A673 (cell line): ENCODE data around the gene TMEM185B.

ENCODE experiments used
- EZH2 ChIP-seq: fragments of 200-600 bp; sonication (generic); IDR thresholded peaks from 2 replicates; pipeline ENCODE4 v1.6.1; 2017; ENCODE audit warnings: borderline replicate concordance, low read depth, mild to moderate bottlenecking, mixed read lengths, antibody characterized with exemption, low read length; ENCODE audit not compliant: poor library complexity, severe bottlenecking
- TF ChIP-seq, protein P1 (sequence below): fragments of 300-800, 200-600 bp; sonication (generic); conservative IDR thresholded peaks from 2 replicates; pipeline ENCODE4 v1.5.1; 2017; ENCODE audit warnings: low read depth, mild to moderate bottlenecking, antibody characterized with exemption, low read length, moderate library complexity, mixed read lengths

DNA sequence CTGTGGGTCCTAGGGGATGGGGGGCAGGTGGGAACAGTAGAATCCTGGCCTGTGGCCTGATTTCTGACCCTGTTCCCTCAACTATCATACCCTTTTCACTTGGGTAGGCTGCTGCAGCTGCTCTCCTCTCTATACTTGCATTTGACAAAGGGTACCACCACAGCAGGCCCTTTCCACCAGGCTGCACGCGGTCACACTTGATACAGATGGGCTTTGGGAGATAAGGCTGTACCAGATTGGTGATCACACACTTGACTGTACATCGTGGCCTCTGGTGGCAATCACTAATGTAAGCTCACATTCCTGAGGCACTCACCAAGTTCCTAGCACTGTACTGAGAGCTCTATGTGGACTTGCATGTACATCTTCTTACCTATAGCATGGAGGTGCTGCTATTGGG is 27.9 kb upstream of the TMEM185B start:
- TF ChIP-seq, protein P1, sequence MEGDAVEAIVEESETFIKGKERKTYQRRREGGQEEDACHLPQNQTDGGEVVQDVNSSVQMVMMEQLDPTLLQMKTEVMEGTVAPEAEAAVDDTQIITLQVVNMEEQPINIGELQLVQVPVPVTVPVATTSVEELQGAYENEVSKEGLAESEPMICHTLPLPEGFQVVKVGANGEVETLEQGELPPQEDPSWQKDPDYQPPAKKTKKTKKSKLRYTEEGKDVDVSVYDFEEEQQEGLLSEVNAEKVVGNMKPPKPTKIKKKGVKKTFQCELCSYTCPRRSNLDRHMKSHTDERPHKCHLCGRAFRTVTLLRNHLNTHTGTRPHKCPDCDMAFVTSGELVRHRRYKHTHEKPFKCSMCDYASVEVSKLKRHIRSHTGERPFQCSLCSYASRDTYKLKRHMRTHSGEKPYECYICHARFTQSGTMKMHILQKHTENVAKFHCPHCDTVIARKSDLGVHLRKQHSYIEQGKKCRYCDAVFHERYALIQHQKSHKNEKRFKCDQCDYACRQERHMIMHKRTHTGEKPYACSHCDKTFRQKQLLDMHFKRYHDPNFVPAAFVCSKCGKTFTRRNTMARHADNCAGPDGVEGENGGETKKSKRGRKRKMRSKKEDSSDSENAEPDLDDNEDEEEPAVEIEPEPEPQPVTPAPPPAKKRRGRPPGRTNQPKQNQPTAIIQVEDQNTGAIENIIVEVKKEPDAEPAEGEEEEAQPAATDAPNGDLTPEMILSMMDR, result no peak
- TF ChIP-seq EZH2, result no peak
